GM12865 (cell line): ENCODE results near the gene FOLR3.
"Not testable (repeated sequence)": the region's sequence is repeated elsewhere in the genome, so short reads cannot be mapped to it uniquely, and the experiment has no call there.

Experiments
- DNase-seq: peaks from one replicate; pipeline ENCODE4 v3.0.0; 2010; ENCODE audit warnings: low read depth
- H3K4me3 ChIP-seq: 2 replicates; pipeline ENCODE4 v1.5.1; 2011; ENCODE audit warnings: mild to moderate bottlenecking, low read depth, low read length, control low read depth
- TF ChIP-seq, protein P1 (sequence below): IDR thresholded peaks from 2 replicates; pipeline ENCODE4 v1.5.1; 2011; ENCODE audit warnings: low read length, control low read depth, low read depth, inconsistent platforms; ENCODE audit not compliant: insufficient read depth; ENCODE audit errors: missing control alignments

The FOLR3 gene

DNA sequence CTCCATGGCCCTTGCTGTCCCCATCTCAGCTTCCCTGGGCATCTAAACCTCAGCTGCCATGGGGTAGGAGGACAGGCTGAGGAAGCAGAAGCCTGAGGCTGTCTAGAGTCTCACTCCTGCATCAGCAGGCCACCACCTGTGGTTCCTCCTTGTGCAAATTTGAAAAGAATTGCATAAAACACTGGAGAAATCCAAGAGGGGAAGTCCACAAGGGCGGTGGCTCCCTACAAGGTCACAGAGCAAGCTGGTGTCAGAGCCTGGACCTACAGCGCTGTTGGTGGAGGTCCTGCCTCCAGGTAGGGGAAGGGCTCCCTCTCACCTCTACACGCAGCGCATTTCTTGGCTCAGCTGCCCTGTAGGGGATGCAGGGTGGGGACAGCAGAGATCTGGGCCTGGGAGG is at the start of gene FOLR3:
TSS of gene FOLR3 (plus strand) at position 253 of the 400 bp plus-strand sequence. CDS start 228 bp downstream, outside the sequence.
- DNase-seq, H3K4me3 ChIP-seq: not testable (repeated sequence)

DNA sequence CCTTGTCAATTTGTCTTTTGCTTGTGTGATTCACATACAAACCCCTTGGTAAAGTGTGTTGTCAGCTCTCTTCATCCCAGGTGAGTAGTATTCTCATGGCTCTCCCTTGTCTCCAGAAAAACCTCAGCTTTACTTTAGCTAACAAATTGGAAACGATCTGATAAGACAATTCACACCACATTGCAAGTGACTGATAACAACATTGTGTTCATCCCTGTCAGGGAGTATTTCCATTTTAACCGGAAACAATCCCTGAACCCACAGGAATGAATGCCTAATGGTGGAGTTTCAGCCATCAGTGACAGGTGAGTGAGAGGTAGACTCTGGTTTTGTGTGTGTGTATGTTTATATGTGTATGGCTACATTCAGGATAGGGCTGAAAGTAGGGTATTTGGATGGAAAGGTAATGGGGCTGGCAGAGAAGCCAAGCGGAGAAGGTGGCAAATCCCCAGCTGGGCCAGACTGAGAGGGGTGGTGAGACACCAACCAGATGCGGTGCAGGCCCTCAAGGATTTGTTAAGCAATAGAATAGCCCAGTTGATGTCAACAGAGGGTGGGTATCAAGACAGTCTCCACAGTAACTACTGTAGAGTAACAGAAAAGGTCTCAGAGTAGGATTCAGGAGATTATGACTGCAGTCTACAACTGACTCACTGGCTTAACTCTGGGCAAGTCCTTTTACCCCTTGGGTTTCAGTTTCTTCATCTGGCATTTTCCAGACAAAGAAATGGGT is 47.3 kb upstream of the FOLR3 start:
- H3K4me3 ChIP-seq, result no peak overlapping the region
- DNase-seq, result no peak
- TF ChIP-seq, protein P1, sequence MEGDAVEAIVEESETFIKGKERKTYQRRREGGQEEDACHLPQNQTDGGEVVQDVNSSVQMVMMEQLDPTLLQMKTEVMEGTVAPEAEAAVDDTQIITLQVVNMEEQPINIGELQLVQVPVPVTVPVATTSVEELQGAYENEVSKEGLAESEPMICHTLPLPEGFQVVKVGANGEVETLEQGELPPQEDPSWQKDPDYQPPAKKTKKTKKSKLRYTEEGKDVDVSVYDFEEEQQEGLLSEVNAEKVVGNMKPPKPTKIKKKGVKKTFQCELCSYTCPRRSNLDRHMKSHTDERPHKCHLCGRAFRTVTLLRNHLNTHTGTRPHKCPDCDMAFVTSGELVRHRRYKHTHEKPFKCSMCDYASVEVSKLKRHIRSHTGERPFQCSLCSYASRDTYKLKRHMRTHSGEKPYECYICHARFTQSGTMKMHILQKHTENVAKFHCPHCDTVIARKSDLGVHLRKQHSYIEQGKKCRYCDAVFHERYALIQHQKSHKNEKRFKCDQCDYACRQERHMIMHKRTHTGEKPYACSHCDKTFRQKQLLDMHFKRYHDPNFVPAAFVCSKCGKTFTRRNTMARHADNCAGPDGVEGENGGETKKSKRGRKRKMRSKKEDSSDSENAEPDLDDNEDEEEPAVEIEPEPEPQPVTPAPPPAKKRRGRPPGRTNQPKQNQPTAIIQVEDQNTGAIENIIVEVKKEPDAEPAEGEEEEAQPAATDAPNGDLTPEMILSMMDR, result no peak

DNA sequence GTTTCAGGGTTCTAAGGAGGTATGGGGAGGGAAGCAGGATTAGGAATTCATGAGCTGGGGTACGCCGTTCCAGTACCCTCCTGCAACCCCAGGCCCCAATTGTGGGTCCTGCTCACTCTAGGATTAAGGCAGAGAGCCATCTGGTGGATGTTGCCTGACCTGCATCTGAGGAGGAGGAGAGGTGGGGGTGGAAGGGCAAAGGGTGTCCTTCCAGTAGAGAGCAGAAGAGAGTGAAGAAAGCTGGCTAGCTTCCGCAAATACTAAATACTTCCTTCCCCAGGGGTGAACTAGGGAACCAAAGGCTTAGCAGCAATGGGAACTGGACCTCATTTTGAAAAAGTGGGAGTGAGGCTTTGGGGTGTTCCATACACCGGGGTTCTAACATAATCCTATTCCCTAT is 44.2 kb upstream of the FOLR3 start:
- peak; percentile 70 for DNase-seq
- TF ChIP-seq, protein P1, result peak; percentile 79
- H3K4me3 ChIP-seq, result no peak overlapping the region

DNA sequence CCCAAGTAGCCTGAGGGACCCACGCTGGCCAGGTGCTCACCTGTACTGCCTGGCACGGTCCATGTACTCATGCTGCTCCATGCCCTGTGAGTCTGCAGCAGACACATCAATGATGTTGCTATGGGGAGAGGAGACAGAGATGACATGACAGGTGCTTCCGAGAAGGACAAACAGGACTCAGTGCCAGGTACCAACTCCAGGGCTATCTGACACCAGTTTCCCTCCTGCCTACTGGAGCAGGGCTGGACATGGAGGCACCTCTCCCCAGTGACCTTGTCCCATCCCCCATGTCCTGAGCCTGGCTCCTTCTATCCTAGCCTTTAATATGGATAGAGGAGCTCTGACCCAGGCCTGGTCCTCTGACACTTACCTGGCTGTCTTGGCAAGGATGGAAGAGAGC is 36.8 kb upstream of the FOLR3 start:
- no peak overlapping the region for H3K4me3 ChIP-seq
- DNase-seq, result no peak
- TF ChIP-seq, protein P1, result no peak

DNA sequence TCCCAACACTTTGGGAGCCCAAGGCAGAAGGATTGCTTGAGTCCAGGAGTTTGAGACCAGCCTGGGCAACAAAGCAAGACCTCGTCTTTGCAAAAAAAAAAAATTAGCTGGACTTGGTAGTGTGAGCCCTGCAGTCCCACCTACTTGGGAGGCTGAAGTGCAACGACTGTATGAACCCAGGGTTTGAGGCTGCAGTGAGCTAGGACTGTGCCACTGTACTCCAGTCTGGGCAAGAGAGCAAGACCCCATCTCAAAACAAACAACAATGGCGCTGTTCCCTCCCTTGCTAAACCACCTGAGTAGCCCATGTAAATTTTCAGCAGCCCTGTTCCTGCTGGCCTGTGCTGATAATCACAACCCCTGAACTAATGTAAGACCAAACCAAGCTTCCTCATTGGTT is 35.5 kb upstream of the FOLR3 start:
- DNase-seq, result no peak
- no peak overlapping the region for H3K4me3 ChIP-seq
- TF ChIP-seq, protein P1, result no peak

DNA sequence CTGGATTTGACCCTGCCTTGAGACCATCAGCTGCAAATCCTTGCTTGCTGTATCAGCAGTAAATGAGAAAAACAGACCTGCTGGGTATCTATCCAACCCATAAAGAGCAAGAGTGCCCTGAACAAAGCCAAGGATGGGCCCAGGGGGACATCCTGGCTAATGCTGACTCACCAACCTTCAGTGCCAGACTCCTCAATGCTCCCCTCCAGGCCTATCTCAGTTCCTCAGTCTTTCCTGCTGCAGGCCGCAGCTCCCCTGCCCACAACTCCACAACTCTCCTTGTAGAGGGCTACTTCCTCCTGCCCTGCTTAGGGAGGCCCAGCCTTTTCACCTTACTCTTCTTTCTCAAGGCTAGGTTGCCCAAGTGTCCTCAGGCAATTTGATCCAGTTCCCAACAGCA is 35.1 kb upstream of the FOLR3 start:
- no peak overlapping the region for H3K4me3 ChIP-seq
- DNase-seq, result no peak
- TF ChIP-seq, protein P1, result no peak

DNA sequence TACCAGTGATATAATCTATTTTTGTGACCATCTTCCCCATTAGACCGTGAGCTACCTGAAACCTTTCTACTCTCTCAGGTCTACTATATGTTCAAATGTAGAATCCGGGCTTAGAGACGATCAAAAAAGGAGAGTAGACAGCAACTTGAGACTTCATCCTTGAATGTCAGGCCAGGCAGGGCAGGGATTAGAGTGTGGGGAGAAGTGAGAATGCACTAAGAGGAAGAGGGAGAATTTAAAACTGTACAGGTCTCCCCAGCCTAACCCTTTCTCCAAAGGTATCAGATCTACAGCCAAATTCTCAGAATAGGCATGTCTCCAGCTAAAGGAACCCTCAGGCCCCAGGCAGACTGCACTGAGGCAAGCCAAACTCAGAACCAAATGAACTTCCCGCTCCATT is 33.4 kb upstream of the FOLR3 start:
- TF ChIP-seq, protein P1, result no peak
- no peak for DNase-seq
- H3K4me3 ChIP-seq, result peak overlapping the region; percentile 97
